ENCODE data around the gene ZBTB7C. TPM values are rescaled to one million over a fixed set of nuclear protein-coding genes. Genes with fewer than 3 reads are reported as not detected.

ZBTB7C gene
- total RNA-seq, 1 donor = 0.09 TPM

DNA sequence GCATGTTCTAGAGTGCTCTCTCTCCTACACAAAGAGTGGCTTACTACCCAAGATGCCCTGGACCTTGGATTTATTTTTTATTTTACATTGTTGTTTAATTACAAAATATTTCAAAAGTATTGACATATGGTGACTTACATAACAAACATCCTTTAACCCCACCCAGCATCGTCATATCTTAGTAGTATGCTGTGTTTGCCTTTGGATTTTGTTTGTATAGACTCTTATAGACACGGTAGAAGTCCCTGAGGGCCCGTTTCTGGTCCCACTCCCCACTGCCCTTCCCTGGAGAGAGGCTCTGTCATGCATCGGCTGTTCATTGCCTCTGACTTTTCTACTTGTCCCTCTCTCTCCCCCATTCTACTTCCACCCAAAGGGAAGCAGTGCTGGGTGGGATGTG is 112.0 kb downstream of the ZBTB7C start:
- no peak for DNase-seq (ENCODE audit: low read depth)
- H3K4me3 ChIP-seq (ENCODE audit: low read depth, low read length) = no peak overlapping the region
- no peak for TF ChIP-seq CTCF (IDR thresholded peaks at IDR 0.05; ENCODE audit: insufficient read depth, low read length)

DNA sequence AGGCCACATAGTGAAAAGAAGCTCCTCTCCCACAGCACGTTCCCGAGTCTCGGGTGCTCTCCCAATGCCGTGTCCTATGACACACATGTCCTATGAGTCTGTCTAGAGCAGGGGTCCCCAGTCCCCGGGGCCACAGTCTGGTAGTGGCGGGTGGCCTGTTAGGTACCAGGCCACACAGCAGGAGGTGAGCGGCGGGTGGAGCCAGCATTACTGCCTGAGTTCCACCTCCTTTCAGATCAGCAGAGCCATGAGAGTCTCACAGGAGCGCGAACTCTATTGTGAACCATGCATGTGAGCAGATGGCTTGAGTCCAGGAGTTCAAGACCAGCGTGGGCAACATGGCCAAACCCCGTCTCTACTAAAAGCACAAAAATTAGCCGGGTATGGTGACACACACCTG is 112.6 kb downstream of the ZBTB7C start:
- no peak for TF ChIP-seq CTCF (IDR thresholded peaks at IDR 0.05; ENCODE audit: insufficient read depth, low read length)

GRCh38 chr18:48295586-48296311 is 113.4 kb downstream of the ZBTB7C start:
- peak; percentile 9 for DNase-seq (ENCODE audit: low read depth)
- H3K4me3 ChIP-seq (ENCODE audit: low read depth, low read length) = no peak overlapping the region
- peak; percentile 48 for TF ChIP-seq CTCF (IDR thresholded peaks at IDR 0.05; ENCODE audit: insufficient read depth, low read length)

More for the DNA sequence above, 112.6 kb downstream of the ZBTB7C start:
- no peak for DNase-seq (ENCODE audit: low read depth)
- H3K4me3 ChIP-seq (ENCODE audit: low read depth, low read length) = no peak overlapping the region

GRCh38 chr18:48294899-48295585 is 114.1 kb downstream of the ZBTB7C start:
- peak; percentile 4 for DNase-seq (ENCODE audit: low read depth)
- H3K4me3 ChIP-seq (ENCODE audit: low read depth, low read length) = no peak overlapping the region
- TF ChIP-seq CTCF (IDR thresholded peaks at IDR 0.05; ENCODE audit: insufficient read depth, low read length) = no peak

- no peak for DNase-seq (ENCODE audit: low read depth)
- no peak overlapping the region for H3K4me3 ChIP-seq (ENCODE audit: low read depth, low read length)
- TF ChIP-seq CTCF (IDR thresholded peaks at IDR 0.05; ENCODE audit: insufficient read depth, low read length) = no peak
Measured at GRCh38 chr18:48293954-48294898, 115.0 kb downstream of the ZBTB7C start.

GRCh38 chr18:48292782-48293424 is 116.3 kb downstream of the ZBTB7C start:
- no peak for TF ChIP-seq CTCF (IDR thresholded peaks at IDR 0.05; ENCODE audit: insufficient read depth, low read length)
- no peak overlapping the region for H3K4me3 ChIP-seq (ENCODE audit: low read depth, low read length)
- DNase-seq (ENCODE audit: low read depth) = no peak
